DOHH2 (cell line): Measurements from ENCODE around the gene SOX9.

ENCODE experiments used
- H3F3A ChIP-seq: fragments of 200-600 bp; sonication (generic), shearing (Covaris generic); 2 replicates; pipeline ENCODE4 v1.6.0; 2016; ENCODE audit warnings: antibody characterized with exemption, mild to moderate bottlenecking; ENCODE audit not compliant: control insufficient read depth, insufficient read depth
- H3K27ac ChIP-seq: fragments of 200-600 bp; sonication (generic); 2 replicates; pipeline ENCODE4 v1.5.1; 2014; ENCODE audit warnings: low read depth, mild to moderate bottlenecking, low read length, moderate library complexity
- H3K27me3 ChIP-seq: fragments of 200-600 bp; sonication (generic); 2 replicates; pipeline ENCODE4 v1.6.1; 2014; ENCODE audit warnings: mild to moderate bottlenecking, low read length, mixed read lengths; ENCODE audit not compliant: control insufficient read depth
- H3K36me3 ChIP-seq: fragments of 200-600 bp; sonication (generic); 2 replicates; pipeline ENCODE4 v1.6.1; 2014; ENCODE audit warnings: mild to moderate bottlenecking, low read length, moderate library complexity, mixed read lengths; ENCODE audit not compliant: control insufficient read depth
- H3K4me1 ChIP-seq: fragments of 200-600 bp; sonication (generic); 2 replicates; pipeline ENCODE4 v1.6.1; 2014; ENCODE audit warnings: mild to moderate bottlenecking, low read length, mixed read lengths; ENCODE audit not compliant: control insufficient read depth
- H3K4me2 ChIP-seq: fragments of 200-600 bp; sonication (generic); 2 replicates; pipeline ENCODE4 v1.6.0; 2014; ENCODE audit warnings: mild to moderate bottlenecking, low read length, moderate library complexity
- H3K4me3 ChIP-seq: fragments of 200-600 bp; sonication (generic); 2 replicates; pipeline ENCODE4 v1.5.1; 2014; ENCODE audit warnings: mild to moderate bottlenecking, low read length, mixed read lengths
- H3K79me2 ChIP-seq: fragments of 200-600 bp; sonication (generic); 2 replicates; pipeline ENCODE4 v1.6.1; 2014; ENCODE audit warnings: mild to moderate bottlenecking, low read length, mixed read lengths; ENCODE audit not compliant: control insufficient read depth
- H3K9me2 ChIP-seq: fragments of 200-600 bp; sonication (generic); replicated peaks from 2 replicates; pipeline ENCODE4 v1.6.1; 2014; ENCODE audit warnings: mild to moderate bottlenecking, low read length, mixed read lengths; ENCODE audit not compliant: control insufficient read depth
- H3K9me3 ChIP-seq: fragments of 200-600 bp; sonication (generic); 2 replicates; pipeline ENCODE4 v1.6.1; 2014; ENCODE audit warnings: antibody characterized with exemption, low read length, mixed read lengths; ENCODE audit not compliant: control insufficient read depth, insufficient read depth
- H4K20me1 ChIP-seq: fragments of 200-600 bp; sonication (generic); 2 replicates; pipeline ENCODE4 v1.6.0; 2014; ENCODE audit warnings: low read depth, mild to moderate bottlenecking, antibody characterized with exemption, low read length, moderate library complexity; ENCODE audit not compliant: control insufficient read depth, insufficient read depth
- CTCF ChIP-seq: fragments of 200-600 bp; sonication (generic); IDR thresholded peaks from one replicate; pipeline ENCODE4 v1.5.1; 2014; ENCODE audit warnings: antibody characterized with exemption, mild to moderate bottlenecking, low read depth, low read length; ENCODE audit not compliant: poor library complexity, severe bottlenecking
- EZH2phosphoT487 ChIP-seq: fragments of 200-600 bp; sonication (generic); IDR thresholded peaks from 2 replicates; pipeline ENCODE4 v1.6.1; 2017; ENCODE audit warnings: borderline replicate concordance, mild to moderate bottlenecking, antibody characterized with exemption, low read length, moderate library complexity, mixed read lengths

SOX9 gene

DNA sequence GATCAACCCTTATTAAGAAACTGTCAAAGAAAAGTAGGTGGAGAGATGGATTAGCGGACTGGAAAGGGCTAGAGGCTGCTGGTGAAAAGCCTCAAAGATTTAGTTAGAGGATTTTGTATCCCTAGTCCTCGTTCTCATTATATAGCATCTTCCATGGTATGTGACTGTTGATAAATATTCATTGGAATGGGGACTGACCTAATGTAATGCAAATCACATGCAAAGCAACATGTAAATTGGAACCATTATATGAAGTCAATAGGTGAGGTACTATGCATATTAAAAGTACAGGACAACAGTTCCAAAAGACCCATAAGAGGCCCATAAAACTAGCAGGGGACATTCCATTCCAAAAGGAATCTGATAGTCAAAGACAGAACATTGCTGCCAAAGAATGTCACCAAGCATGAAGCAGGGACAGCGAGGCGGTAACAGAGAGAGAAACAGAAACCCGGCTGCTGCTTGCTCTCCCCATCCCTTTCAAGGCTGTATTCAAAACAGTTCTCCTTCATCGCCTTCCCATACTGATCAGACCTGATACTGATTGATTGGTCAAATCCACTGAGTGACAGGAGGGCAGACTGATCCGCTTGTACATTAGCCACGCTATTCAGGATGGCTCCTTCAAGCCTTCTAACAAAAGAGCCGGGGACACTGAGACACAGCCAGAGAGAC is 44.5 kb downstream of the SOX9 start:
- Histone ChIP-seq H3K27me3 (0 out of 2 replicates have a peak, but pooled peaks cover 6% of the 10 kb centered on the region), H3K9me3 (no peaks in the 10 kb centered on the region), H3K27ac (no peak overlapping the region), H3K79me2 (no peaks in the 10 kb centered on the region), H3K4me3 (no peak overlapping the region), H4K20me1 (no peaks in the 10 kb centered on the region), H3F3A (no peaks in the 10 kb centered on the region), H3K9me2 (no peaks in the 10 kb centered on the region), H3K4me2 (no peak overlapping the region), H3K36me3 (no peaks in the 10 kb centered on the region), H3K4me1 (no peaks in the 10 kb centered on the region)
- TF ChIP-seq CTCF: no peak
- TF ChIP-seq EZH2phosphoT487: no peak

- H3K4me3 ChIP-seq: no peak overlapping the region
- TF ChIP-seq CTCF (no peak), EZH2phosphoT487 (no peak)
- no peaks in the 10 kb centered on the region for H3K79me2 ChIP-seq
- H3F3A ChIP-seq: no peaks in the 10 kb centered on the region
- H3K9me2 ChIP-seq: no peaks in the 10 kb centered on the region
- no peaks in the 10 kb centered on the region for H3K9me3 ChIP-seq
- H3K27me3 ChIP-seq: 0 out of 2 replicates have a peak, but pooled peaks cover 6% of the 10 kb centered on the region
- H3K27ac ChIP-seq: no peak overlapping the region
- H3K4me2 ChIP-seq: no peak overlapping the region
- no peaks in the 10 kb centered on the region for H3K36me3 ChIP-seq
- no peaks in the 10 kb centered on the region for H4K20me1 ChIP-seq
- no peaks in the 10 kb centered on the region for H3K4me1 ChIP-seq
These were observed 45.1 kb downstream of the SOX9 start for GRCh38 chr17:72165867-72166439.

DNA sequence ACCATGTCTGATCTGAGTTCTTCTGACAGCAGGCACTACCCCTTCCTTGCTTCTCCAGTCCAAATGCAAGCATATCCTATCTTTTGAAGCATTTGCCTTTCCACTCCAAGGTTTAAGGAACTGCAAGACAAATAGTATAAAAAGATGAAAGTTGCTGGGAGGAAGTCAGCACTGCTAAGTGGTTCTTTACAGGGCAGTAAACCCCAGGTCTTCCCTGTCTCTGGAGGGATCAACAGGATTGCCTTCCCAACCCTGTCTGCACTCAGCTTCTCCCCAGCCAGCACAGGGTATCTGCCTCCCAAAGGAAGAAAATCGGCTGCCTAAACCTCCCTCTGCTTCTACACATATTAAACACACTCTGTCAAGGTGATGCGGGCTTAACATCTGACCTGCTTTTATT is 46.8 kb downstream of the SOX9 start:
- Histone ChIP-seq H3K27me3 (peaks cover 13% of the 10 kb centered on the region; the same call in 1 of the 2 replicates), H3K9me3 (no peaks in the 10 kb centered on the region), H3K27ac (no peak overlapping the region), H3F3A (no peaks in the 10 kb centered on the region), H3K4me1 (no peaks in the 10 kb centered on the region), H3K4me2 (no peak overlapping the region), H4K20me1 (no peaks in the 10 kb centered on the region), H3K9me2 (no peaks in the 10 kb centered on the region), H3K79me2 (no peaks in the 10 kb centered on the region), H3K36me3 (no peaks in the 10 kb centered on the region), H3K4me3 (no peak overlapping the region)
- TF ChIP-seq EZH2phosphoT487 (no peak), CTCF (no peak)
